DOHH2 (cell line): ENCODE results near the gene SMARCA2.

Experiments used
- EZH2phosphoT487 ChIP-seq: fragments of 200-600 bp; sonication (generic); IDR thresholded peaks from 2 replicates; pipeline ENCODE4 v1.6.1; 2017; ENCODE audit warnings: borderline replicate concordance, mild to moderate bottlenecking, antibody characterized with exemption, low read length, moderate library complexity, mixed read lengths
- TF ChIP-seq, protein P1 (sequence below): fragments of 200-600 bp; sonication (generic); IDR thresholded peaks from one replicate; pipeline ENCODE4 v1.5.1; 2014; ENCODE audit warnings: antibody characterized with exemption, mild to moderate bottlenecking, low read depth, low read length; ENCODE audit not compliant: poor library complexity, severe bottlenecking

GRCh38 chr9:2157277-2158110, 142.3 kb downstream of the SMARCA2 start:
- TF ChIP-seq, protein P1, sequence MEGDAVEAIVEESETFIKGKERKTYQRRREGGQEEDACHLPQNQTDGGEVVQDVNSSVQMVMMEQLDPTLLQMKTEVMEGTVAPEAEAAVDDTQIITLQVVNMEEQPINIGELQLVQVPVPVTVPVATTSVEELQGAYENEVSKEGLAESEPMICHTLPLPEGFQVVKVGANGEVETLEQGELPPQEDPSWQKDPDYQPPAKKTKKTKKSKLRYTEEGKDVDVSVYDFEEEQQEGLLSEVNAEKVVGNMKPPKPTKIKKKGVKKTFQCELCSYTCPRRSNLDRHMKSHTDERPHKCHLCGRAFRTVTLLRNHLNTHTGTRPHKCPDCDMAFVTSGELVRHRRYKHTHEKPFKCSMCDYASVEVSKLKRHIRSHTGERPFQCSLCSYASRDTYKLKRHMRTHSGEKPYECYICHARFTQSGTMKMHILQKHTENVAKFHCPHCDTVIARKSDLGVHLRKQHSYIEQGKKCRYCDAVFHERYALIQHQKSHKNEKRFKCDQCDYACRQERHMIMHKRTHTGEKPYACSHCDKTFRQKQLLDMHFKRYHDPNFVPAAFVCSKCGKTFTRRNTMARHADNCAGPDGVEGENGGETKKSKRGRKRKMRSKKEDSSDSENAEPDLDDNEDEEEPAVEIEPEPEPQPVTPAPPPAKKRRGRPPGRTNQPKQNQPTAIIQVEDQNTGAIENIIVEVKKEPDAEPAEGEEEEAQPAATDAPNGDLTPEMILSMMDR = no peak
- no peak for TF ChIP-seq EZH2phosphoT487
